Measurements from ENCODE around the gene OSBPL10. TPM values are rescaled to one million over a fixed set of nuclear protein-coding genes. Genes with fewer than 3 reads are reported as not detected.
"Not testable (repeated sequence)": the region's sequence is repeated elsewhere in the genome, so short reads cannot be mapped to it uniquely, and the experiment has no call there.

OSBPL10 gene
- total RNA-seq, 1 donor: 15.0 TPM

- no peak overlapping the region for H3K4me3 ChIP-seq (ENCODE audit: low read depth, low read length)
- DNase-seq (ENCODE audit: low read depth): no peak
- no peak for TF ChIP-seq CTCF (IDR thresholded peaks at IDR 0.05; ENCODE audit: insufficient read depth, low read length)
Observed at GRCh38 chr3:31873254-31873820, 107.7 kb downstream of the OSBPL10 start.

GRCh38 chr3:31871939-31872507 is 109.0 kb downstream of the OSBPL10 start:
- H3K4me3 ChIP-seq (ENCODE audit: low read depth, low read length): no peak overlapping the region
- no peak for DNase-seq (ENCODE audit: low read depth)
- TF ChIP-seq CTCF (IDR thresholded peaks at IDR 0.05; ENCODE audit: insufficient read depth, low read length): no peak

- DNase-seq (ENCODE audit: low read depth); H3K4me3 ChIP-seq (ENCODE audit: low read depth, low read length): not testable (repeated sequence)
Observed at GRCh38 chr3:31870111-31870510, 111.0 kb downstream of the OSBPL10 start.

- H3K4me3 ChIP-seq (ENCODE audit: low read depth, low read length): no peak overlapping the region
- TF ChIP-seq CTCF (IDR thresholded peaks at IDR 0.05; ENCODE audit: insufficient read depth, low read length): no peak
- DNase-seq (ENCODE audit: low read depth): no peak
Observed at GRCh38 chr3:31868236-31868635, 112.8 kb downstream of the OSBPL10 start.

- H3K4me3 ChIP-seq (ENCODE audit: low read depth, low read length): no peak overlapping the region
- DNase-seq (ENCODE audit: low read depth): peak; percentile 47
- no peak for TF ChIP-seq CTCF (IDR thresholded peaks at IDR 0.05; ENCODE audit: insufficient read depth, low read length)
Observed at GRCh38 chr3:31862666-31863279, 118.3 kb downstream of the OSBPL10 start.

- H3K4me3 ChIP-seq (ENCODE audit: low read depth, low read length): no peak overlapping the region
- no peak for DNase-seq (ENCODE audit: low read depth)
- TF ChIP-seq CTCF (IDR thresholded peaks at IDR 0.05; ENCODE audit: insufficient read depth, low read length): no peak
Observed at GRCh38 chr3:31861826-31862225, 119.2 kb downstream of the OSBPL10 start.

- not testable (repeated sequence) for H3K4me3 ChIP-seq (ENCODE audit: low read depth, low read length); DNase-seq (ENCODE audit: low read depth)
Observed at GRCh38 chr3:31860642-31861041, 120.4 kb downstream of the OSBPL10 start.

- no peak for DNase-seq (ENCODE audit: low read depth)
- TF ChIP-seq CTCF (IDR thresholded peaks at IDR 0.05; ENCODE audit: insufficient read depth, low read length): no peak
- no peak overlapping the region for H3K4me3 ChIP-seq (ENCODE audit: low read depth, low read length)
Observed at GRCh38 chr3:31859245-31859644, 121.8 kb downstream of the OSBPL10 start.

Data from fibroblast of the aortic adventitia (primary cell).